Activated T-helper 1 cell treated with Interleukin-2 at 50 U/mL for 16 hours (primary cell): ENCODE data around the gene FHIP1B.

Experiments used
- DNase-seq: peaks from one replicate; pipeline ENCODE4 v3.0.0-alpha.2; 2020; ENCODE audit warnings: low read depth

FHIP1B gene

DNA sequence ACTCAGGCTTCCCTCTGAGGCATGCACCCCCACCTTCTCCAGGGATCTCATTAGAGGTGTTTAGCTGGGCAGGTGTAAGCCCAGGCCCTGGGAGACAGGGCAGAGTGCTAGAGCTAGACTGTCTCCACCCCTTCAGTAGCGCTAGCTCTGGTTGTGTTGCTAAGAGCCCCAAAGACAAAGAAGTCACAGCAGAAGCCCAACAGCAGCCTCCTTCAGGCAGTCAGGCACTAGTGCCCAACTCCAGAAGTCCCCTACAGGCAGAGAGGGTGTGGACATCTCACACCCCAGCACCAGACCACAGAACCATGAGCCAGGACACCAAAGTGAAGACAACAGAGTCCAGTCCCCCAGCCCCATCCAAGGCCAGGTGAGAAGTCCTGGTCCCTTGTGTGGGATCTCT lies 4.5 kb upstream of the FHIP1B start, which contains the start of gene CNGA4:
Gene CNGA4 (plus strand): TSS at position 188 of the 400 bp plus-strand sequence. CDS start 118 bp downstream, at position 306.
- no peak for DNase-seq

DNA sequence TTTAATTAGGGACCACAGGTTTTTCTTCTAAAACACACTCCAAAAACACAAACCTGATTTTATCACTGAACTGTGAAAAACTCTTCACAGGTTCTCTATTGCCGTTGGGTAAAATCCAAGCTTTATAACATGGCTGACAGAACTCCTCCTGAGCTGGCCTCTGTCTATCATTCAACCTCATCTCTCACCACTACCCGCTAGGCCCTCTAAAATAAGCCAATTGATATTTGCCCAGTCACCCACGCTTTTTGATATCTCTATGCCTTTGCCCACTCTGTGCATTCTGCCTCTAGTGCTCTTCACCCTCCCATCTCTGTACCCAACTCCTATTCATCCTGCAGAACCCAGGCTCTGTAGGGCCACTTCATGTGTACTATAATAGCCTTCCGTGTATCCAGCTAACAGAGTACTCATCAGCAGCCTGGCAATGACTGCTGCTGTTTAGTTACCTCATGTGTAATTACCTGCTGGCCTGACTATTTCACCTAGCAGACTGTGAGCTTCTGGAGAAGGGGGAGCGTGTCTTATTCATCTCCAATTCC lies 3.4 kb upstream of the FHIP1B start:
- DNase-seq, result no peak

DNA sequence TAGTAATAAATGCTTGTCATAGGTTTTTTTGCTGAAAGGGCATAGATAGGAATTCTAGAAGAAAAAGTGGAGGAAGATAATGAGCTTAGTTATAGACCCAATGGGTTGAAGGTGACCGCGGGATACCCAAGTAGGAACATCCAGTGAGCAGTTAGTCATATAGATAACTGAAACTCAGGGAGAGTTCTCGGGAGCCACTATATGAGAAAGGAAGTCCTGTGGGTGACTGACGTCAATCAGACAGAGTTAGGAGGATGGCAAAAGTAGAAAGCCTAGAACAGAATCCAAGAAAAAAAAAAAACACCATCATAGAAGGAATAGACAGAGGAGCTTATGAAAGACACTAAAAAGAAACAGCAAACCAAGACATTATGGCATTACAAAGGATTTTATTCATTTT lies 2.8 kb upstream of the FHIP1B start:
- no peak for DNase-seq

DNA sequence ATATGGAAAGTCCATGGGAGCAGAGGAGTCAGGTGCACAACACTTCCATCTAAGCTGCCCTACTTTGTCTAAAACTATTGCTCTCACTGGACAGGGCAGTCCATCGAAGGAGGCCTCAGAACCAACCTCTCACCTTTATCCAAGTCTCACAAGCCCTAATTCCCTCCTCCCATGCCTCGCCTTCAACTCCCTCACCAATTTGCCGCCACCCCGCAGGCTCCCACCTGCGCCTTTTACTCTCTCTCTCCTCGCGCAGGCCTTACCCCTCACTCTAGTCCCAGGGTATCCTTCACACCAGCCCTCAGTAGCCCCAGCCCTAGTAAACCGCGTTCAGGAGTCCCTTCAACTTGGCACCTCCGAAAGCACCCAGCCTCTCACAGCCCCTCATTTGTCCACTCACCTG lies 451 bp downstream of the FHIP1B start:
- no peak for DNase-seq

DNA sequence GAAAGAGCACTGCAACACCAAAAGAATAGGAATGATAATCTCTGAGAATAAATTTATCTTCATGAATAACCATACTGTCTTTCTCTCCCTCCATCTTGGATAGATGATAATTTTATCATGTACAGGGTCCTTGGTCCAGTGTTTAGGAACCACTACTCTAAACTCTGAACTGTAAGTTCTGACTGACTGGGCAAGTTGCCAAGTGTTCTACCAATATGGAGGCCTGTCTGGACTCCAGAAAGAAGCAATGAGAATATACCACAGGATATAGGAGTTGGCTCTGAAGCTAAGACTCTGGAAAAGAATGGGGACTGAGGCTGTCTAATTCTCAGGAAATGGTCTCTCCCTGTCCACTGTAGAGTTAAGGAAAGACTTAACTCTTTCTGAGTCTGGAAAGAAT lies 1.5 kb downstream of the FHIP1B start:
- no peak for DNase-seq

DNA sequence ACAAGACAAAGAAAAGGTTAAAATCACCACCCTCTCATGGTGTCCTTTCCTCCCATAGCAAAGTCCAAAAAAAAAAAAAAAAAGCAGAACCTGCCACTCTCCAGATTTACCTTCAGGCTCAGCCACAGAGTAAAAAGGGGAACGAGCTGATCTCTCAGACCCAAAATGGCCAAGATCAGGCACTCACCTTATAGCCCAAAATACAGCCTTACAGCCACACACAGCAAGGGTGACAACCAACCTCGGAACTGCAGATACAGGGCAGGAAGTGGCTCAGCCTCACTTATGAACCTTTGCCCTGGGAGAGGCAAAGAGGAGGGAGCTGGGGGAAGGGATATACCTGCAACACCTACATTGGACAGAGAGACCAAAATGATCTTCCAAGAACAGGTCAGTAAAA lies 4.5 kb downstream of the FHIP1B start:
- DNase-seq, result no peak

DNA sequence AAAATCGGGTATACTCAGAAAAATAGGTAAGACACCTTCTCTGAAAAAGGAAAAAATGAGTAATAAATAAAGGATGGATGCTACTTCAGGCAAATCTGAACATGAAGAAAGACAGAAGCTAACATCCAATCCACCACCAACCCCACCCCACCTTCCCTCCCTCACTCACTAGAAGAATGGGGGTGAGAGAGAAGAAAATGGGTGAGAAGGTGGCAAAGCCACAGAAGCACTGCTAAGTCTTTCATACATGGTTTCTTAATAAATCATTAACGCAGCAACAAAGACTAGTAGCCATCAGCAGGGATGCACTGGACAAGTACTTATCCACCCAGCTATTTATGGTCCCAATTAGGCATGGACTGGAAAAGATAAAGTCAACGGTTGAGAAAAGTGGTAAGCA lies 5.9 kb downstream of the FHIP1B start:
- DNase-seq, result no peak

DNA sequence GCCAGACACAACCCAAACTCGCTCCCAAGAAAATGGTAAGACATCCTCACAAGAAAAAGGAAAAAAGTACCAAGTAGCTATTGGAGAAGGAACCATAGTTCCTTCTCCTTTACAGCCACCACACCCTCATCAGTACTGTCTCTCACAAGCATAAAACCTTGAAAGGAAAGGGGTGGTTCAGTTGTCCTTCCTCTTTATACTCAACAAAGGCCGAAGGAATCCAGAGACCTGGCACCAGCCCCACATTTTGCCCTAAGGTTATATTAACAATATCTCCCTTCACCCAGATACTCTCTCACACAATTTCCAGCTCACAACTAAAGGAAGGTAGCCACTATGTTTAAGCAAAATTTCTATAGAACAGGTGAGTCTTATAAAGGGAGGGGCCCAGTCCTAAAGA lies 8.5 kb downstream of the FHIP1B start:
- no peak for DNase-seq

DNA sequence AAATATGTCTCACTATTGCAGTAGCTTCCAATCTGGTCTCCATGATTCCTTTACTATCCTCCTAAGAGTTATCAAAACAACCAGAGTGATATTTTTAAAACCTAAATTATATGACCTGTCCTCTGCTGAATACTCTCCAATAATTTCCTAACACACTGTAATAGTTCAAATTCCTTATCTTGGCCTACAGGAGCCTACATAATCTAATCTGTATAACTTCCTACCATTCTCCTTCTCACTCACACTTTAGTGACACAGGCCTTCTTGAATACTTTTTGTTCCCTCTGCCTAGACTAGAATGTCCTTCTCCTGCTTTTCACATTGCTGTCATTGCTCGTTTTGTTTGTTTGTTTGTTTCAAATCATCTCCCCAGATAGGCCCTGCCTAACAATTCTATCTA lies 9.4 kb downstream of the FHIP1B start:
- no peak for DNase-seq

DNA sequence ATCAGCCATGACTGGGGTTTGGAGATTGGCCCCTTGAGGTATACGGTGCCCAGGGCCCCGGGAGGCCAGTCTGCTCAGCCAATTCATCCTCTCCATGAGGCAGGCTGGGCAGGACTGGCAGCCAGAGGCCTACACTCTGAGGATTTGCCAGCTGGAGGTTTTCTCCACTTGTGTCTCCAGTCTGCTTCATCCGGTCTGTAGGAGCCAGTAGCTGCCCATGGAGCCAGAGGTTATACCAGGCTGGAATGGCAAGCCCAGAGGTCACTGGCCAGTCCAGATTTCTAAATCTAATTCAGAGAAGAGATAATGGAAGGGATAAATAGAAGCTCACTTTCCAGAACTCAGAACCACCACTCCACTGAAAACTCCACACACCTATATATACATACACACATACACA lies 10.0 kb downstream of the FHIP1B start:
- DNase-seq, result no peak

DNA sequence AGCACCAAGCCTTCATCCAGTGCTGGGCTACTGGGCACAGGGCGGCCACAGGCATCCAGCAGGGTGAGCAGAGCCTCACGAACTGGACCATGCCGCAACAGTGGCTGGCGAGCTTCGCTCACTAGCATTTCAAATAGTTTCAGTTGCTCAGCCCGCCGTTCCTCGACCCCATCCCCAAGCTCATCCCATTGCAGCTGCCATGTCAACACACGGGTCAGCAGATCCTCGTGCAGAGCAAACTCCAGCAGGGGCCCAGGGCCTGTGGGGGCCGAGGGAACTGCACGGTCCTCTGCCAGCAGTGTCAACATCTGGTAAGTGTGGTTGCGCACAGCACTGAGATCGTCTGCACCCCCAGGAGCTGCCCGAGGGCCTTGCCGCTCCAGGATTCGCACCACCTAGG lies 10.6 kb downstream of the FHIP1B start:
- no peak for DNase-seq

DNA sequence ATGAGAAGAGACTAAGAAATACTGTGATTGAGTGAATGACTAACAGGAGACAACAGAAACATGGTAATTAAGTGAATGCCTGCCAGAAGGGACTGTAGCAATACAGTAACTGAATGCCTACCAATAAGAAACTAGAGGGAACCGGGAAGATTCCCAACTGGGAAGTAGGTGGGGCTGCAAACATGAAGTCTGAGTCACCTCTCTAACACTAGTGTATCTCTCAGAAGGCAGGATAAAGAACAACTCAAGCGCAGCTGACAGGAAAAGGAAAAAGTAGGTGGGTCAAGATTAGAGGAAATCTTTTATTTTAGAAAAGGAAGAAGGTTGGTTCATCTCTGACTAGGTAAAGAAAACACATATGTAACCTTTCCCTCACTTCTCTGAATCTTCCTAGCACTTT lies 15.1 kb downstream of the FHIP1B start:
- DNase-seq, result no peak

DNA sequence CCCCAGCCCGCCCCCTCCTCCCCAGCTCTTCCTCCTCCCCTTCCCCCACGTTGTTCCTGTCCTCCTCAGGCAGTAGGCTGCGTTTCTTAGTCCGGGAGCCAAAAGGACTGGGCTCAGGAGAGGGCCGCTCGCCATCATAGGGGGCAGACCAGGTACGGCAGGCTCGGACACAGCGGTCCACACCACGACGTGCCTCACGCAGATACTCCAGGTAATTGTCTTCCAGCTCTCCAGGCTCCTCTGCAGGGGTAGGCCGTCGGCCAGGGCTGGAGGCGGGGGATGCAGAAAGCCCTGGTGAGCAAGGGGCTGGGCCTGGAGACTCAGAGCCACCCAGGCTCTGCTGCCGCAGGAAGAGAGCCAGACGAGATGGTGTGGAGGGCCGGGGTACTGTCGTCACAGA lies 16.7 kb downstream of the FHIP1B start:
- no peak for DNase-seq

DNA sequence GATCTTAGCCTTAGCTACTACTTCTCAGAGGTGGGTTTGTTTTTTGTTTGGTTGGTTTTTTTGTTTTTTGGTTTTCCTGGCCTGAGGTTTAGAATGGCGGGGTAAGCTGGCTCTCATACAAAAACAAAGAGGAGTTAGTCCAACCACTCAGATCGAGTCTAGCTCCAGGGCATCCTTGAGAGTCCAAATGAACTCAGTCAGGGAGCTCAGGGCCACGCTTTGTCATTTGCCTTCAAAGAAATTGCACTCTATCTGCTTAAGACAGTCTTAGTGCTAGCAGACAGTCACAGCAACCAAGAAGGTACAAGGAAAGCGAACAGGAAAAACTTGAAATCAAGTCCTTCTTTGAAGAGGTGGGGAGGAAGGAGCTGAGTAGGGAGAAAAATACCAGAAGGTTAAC lies 17.9 kb downstream of the FHIP1B start:
- no peak for DNase-seq

DNA sequence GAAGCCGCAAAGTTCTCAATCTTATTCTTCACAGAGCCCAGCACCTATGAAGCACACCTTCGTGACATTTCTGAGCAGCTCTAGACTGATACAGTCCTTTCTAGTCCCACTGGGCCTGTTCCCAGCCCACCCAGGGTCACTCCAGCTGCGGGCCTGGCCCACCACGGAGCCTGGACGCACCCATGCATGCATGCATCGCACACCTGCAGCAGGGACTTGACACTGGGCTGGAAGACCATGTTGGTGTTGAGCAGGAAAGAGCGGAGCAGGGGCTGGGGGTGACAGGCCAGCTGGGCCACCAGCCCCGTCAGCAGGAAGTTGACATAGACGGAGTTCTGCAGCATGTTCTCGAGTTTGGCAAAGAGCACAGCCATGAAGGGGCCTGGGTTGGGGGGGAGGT lies 19.9 kb downstream of the FHIP1B start:
- DNase-seq, result no peak

DNA sequence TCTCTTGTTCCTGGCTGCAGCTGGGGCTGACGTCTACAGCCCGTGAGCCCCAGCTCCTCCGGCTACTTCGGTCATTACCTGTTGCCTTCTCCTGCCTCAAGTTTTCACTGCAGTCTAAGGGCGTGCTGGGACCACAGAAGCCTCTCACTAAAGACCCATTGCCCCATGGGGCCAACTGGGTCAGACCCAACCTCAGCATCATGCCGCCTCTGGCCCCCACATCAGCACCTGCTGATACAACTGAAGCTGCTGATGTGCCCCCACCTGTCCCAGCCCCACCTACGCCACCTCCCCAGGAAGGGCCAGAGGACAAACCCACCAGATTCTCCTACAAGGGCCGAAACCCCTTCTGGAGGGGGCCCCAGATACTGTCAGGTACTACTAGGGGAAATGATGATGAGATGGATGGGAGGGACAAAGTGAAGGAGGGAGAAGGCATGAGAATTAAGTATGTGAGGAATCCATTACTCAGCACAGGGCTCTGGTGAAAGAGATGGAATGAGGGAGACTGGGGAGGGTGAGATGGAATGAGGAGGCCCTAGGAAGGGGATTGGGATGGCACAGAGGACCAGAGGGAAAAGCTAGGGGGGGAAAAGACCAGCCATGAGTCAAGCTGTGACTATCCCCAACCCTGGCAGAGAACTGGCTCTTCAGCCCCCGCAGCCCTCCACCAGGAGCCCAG lies 24.0 kb downstream of the FHIP1B start:
- no peak for DNase-seq

DNA sequence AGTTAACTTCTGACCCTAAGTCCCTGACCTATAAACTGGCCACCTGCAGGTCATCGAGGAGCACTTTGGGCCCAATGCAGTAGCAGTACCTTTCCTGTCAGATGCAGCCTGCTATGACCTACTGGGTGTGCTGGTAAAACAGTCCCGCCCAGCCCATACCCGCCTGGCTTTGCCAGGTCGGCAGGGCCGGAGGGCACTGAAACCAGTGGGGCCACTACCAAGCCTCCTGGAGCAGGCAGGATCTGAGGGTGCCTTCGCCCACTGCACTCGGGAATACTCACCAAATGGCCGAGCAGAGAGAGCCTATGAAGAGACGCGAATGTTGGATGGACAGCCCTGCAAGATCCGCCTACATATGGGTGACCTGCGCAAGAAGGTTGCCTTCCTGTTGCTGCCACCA lies 24.6 kb downstream of the FHIP1B start:
- no peak for DNase-seq

DNA sequence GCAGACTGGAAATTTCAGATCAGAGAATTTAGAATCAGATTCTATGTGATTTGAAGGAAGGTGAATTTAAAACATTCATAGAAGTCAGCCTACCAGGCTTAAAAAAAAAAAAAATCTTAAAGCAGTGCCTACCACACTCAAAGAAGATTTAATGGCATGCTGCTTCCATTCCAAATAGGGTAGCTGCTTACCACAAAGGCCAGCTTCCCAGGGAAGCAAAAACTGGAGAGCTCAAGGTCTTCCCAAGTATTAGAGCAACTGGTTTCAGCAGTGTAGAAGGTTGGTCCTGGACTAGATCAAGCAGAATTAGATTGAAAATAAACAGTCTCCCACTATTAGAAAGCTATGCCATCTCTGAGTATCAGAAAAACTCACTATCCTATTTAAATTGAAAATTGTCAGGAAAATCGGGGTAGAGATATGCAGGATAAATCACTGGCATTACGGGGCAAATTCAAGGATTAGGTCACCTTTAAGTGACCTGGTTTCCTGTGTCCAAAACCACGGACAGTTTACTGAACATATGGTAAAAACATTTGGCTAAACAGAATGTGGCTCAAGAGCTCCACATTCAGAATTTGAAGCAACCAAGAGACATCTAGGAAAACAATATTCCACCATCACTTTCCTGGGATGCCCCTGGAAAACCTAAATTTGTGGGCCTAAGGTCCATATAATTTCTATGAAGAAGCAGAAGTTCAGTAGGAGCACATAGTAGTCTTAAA lies 27.8 kb downstream of the FHIP1B start:
- DNase-seq, result no peak

DNA sequence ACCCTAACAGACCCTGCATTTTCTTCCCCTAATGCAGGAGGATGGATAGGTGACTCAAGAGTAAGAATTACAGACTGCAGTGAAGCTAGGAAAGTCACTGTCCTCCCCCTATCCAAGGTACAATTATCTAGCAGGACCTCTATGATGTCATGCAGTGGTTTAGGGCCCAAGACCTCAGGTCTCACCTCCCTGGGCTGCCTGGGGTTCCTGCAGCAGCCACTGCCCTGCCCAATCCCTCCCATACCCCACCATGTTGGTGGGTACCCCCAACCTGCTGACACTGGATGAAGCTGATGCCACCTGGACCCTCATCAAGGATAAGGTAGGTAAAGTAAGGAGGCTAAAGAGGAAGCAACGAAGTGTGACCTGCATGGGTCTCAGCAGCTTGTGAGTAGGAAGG lies 29.1 kb downstream of the FHIP1B start, which contains the start of gene C11orf42:
Gene C11orf42 (plus strand): TSS at position 192 of the 400 bp plus-strand sequence. CDS start 59 bp downstream, at position 251.
- no peak for DNase-seq

DNA sequence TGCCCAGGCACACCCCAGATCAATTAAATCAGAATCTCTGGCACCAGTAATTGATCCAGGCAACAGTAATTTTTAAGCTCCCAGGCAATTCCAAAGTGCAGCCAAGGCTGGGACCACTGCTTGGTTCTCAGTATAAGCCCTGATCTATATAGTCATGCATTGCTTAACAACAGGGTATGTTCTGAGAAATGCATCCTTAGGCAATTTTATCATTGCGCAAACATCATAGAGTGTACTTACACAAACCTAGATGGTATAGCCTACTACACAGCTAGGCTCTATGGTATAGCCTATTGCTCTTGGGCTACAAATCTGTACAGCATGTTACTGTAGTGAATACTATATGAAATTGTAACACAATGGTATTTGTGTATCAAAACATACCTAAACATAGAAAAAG lies 29.7 kb downstream of the FHIP1B start:
- no peak for DNase-seq

DNA sequence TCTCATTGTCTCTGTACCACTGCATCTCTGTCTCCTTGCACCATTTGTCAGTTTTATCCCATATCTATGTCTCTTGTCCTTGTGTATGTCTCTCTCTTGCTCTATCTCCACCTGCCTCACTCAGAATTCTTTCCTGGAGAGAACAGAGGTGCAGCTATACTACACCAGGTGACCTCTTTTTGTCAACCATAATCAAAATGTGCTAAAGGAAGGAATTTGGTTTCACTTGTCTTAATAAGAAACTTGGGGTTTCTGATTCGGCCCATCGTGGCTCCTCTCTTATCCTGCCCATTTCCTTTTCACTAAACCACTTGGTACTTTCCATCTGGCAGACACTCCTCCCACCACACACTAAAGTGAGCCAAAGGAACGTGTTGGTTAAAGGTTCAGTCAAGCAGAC lies 31.1 kb downstream of the FHIP1B start:
- DNase-seq, result no peak

DNA sequence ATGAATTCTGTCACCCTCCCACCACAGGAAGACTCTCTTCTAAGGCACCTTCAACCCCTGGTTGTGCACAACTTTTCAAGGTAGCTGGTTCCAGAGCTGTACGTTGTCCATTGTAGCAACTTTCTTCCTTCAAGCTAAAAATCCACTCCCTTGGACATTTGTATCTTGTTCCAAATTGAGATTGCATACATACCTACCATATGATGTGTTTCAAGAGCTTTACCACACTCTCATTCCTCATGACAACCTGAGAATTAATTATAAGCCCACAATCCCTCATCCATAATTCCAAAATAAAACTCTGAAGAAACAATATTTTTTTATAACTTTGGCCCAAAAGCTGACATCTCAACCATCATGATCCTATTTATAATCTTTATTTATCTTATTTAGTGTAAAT lies 32.4 kb downstream of the FHIP1B start:
- DNase-seq, result no peak

DNA sequence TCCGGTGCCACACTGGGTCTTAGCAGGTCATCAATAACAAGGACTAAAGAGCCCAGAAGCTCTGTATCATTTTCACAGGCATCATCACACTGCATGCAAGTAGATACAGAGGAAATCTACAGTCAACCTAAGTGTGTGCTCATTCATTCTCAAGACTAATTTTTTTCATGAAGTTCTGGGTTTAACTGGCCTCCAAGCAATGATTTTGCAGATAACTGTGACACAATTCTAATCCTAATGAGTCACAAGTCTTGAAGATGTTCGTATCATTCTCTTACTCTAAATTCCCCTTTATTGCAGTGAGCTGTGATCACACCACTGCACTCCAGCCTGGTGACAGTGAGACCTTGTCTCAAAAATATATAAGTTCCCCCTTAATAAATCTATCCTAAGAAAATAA lies 33.0 kb downstream of the FHIP1B start:
- DNase-seq, result no peak

DNA sequence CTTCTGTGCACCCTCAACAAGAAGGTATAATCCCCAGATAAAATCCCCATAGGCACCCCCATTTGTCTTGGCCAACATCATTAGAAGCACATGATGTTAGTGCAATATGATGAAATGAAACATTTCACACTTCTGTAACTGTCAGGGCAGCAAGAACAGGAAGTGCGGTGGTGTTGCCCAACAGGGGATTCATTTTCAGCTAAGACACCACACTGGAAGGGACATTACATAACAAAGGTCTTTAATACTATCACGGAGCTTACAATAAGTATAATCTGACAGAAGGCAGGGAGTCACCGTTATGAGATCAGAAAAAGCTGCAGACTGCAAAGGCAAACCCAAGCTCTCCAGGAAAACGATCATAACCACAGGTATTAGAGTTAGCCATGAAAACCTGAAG lies 33.5 kb downstream of the FHIP1B start:
- no peak for DNase-seq
